Measurements from ENCODE around the gene ADGRG1. TPM values are rescaled to one million over a fixed set of nuclear protein-coding genes. Genes with fewer than 3 reads are reported as not detected.
A peak's percentile ranks its signal among the peaks of the same experiment; 100 is the strongest.

ADGRG1 gene
- total RNA-seq, 1 experiment from 2014 or later: 10.2 TPM

GRCh38 chr16:57608462-57609113, 19.8 kb upstream of the ADGRG1 start:
- TF ChIP-seq CTCF (IDR thresholded peaks at IDR 0.05; ENCODE audit: unreplicated experiment): no peak
- Mint-ChIP-seq H3K4me3 (ENCODE audit: unreplicated experiment) (no peak overlapping the region), H3K27me3 (ENCODE audit: insufficient read depth, unreplicated experiment) (peaks cover 3% of the 10 kb centered on the region), H3K9me3 (ENCODE audit: unreplicated experiment) (no peaks in the 10 kb centered on the region), H3K4me1 (ENCODE audit: insufficient read depth, unreplicated experiment) (peaks cover 13% of the 10 kb centered on the region), H3K27ac (ENCODE audit: low read depth, unreplicated experiment) (no peak overlapping the region), H3K36me3 (ENCODE audit: insufficient read depth, unreplicated experiment) (no peaks in the 10 kb centered on the region)
- ChIA-PET POLR2A (interaction anchor here (1.2 to 1.7 kb wide), 2 partner anchors 9 to 127 kb away, joined by 3 to 5 read pairs; partner anchors contain the start of gene KATNB1), CTCF (interaction anchor here (0.8 to 5.8 kb wide), 6 partner anchors 8 to 128 kb away, joined by 3 to 51 read pairs (median 8); no protein-coding TSS in a partner anchor)
- no TSS peak for BruUV-seq (replicated peaks)
- DNase-seq (ENCODE audit: unreplicated experiment): no peak
- intact Hi-C loops (cut with micrococcal nuclease): no loop called here

DNA sequence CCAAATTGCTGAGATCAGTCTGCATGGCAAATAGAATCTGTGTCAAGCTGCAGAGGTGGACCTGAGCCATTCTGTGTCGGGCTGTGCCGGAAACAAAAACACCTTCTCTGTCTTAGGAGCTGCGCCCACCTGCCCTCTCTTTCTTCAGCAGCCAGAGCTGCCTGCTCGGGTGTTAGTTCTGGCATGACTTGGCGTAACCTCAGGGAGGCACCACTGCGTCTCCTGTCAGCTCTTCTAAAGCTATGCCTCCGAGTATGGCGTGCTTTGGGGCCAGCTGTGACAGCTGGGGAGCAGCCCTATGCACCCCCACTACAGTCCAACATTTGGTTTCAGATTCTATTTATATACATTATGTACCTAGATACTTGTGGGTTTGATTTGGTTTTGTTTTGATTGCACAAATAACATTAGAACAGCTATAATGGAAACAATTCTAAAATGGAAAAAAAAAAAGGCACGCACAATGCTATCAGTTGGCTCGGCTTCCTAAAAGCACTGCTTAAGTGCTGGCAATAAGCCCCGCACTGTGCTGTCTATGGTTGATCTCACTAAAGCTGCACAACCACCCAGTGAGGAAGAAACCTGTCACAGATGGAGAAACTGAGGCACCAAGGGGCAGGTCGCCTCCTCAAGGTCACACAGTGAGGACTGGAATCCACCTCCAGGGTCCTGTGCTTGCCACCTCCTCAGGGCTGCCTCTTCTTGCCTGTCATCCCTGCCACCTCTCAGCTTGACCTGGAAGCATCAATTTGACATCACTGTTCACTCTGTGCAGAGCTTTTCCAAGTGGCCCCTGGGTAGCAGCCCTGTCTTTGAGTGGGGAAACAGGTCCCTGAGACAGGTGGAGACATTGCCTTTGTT, 18.7 kb upstream of the ADGRG1 start:
- DNase-seq (ENCODE audit: unreplicated experiment): no peak
- ChIA-PET POLR2A (interaction anchor here (1.2 to 1.7 kb wide), 2 partner anchors 8 to 126 kb away, joined by 3 to 5 read pairs; partner anchors contain the start of gene KATNB1), CTCF (interaction anchor here (0.9 to 5.8 kb wide), 6 partner anchors 9 to 127 kb away, joined by 4 to 51 read pairs (median 6); no protein-coding TSS in a partner anchor)
- Mint-ChIP-seq H3K36me3 (ENCODE audit: insufficient read depth, unreplicated experiment) (no peaks in the 10 kb centered on the region), H3K4me3 (ENCODE audit: unreplicated experiment) (no peak overlapping the region), H3K27me3 (ENCODE audit: insufficient read depth, unreplicated experiment) (no peaks in the 10 kb centered on the region), H3K9me3 (ENCODE audit: unreplicated experiment) (no peaks in the 10 kb centered on the region), H3K27ac (ENCODE audit: low read depth, unreplicated experiment) (no peak overlapping the region), H3K4me1 (ENCODE audit: insufficient read depth, unreplicated experiment) (peaks cover 13% of the 10 kb centered on the region)
- no TSS peak for BruUV-seq (replicated peaks)
- intact Hi-C loops (cut with micrococcal nuclease): no loop called here
- TF ChIP-seq CTCF (IDR thresholded peaks at IDR 0.05; ENCODE audit: unreplicated experiment): no peak

GRCh38 chr16:57610611-57611010, 17.8 kb upstream of the ADGRG1 start:
- Mint-ChIP-seq H3K27ac (ENCODE audit: low read depth, unreplicated experiment) (no peak overlapping the region), H3K4me3 (ENCODE audit: unreplicated experiment) (peak overlapping the region; percentile 19), H3K36me3 (ENCODE audit: insufficient read depth, unreplicated experiment) (no peaks in the 10 kb centered on the region), H3K27me3 (ENCODE audit: insufficient read depth, unreplicated experiment) (no peaks in the 10 kb centered on the region), H3K4me1 (ENCODE audit: insufficient read depth, unreplicated experiment) (peaks cover 13% of the 10 kb centered on the region), H3K9me3 (ENCODE audit: unreplicated experiment) (no peaks in the 10 kb centered on the region)
- no peak for TF ChIP-seq CTCF (IDR thresholded peaks at IDR 0.05; ENCODE audit: unreplicated experiment)
- DNase-seq (ENCODE audit: unreplicated experiment): no peak
- intact Hi-C loops (cut with micrococcal nuclease): no loop called here
- POLR2A ChIA-PET: interaction anchor here (0.7 kb wide), 1 partner anchor 8 kb away, joined by 3 read pairs; no protein-coding TSS in a partner anchor
- no TSS peak for BruUV-seq (replicated peaks)
- CTCF ChIA-PET: interaction anchor here (0.6 to 5.8 kb wide), 6 partner anchors 10 to 126 kb away, joined by 3 to 51 read pairs (median 6); no protein-coding TSS in a partner anchor

DNA sequence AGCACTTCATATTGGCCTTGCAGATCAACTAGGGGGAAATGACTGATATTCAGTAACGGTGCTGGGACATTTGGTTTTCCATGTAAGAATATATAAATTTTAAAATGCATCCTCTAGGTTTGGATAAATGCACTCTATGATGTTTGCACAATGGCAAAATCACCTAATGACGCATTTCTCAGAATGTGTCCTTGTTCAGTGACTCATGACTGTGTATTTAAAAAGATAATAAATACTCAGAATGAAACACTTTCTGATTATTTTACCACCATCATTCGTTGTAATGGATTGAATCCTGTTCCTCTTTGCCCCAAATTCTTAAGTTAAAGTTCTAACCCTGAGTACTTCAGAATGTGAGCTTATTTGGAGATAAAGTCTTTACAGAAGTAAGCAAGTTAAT, 17.2 kb upstream of the ADGRG1 start:
- Mint-ChIP-seq H3K9me3 (ENCODE audit: unreplicated experiment) (no peaks in the 10 kb centered on the region), H3K27me3 (ENCODE audit: insufficient read depth, unreplicated experiment) (no peaks in the 10 kb centered on the region), H3K4me1 (ENCODE audit: insufficient read depth, unreplicated experiment) (peaks cover 13% of the 10 kb centered on the region), H3K36me3 (ENCODE audit: insufficient read depth, unreplicated experiment) (no peaks in the 10 kb centered on the region), H3K27ac (ENCODE audit: low read depth, unreplicated experiment) (no peak overlapping the region), H3K4me3 (ENCODE audit: unreplicated experiment) (no peak overlapping the region)
- ChIA-PET CTCF (interaction anchor here (1.4 to 5.8 kb wide), 3 partner anchors 11 to 37 kb away, joined by 5 to 51 read pairs (median 27); no protein-coding TSS in a partner anchor), POLR2A (interaction anchor here (0.7 kb wide), 2 partner anchors 9 to 361 kb away, joined by 3 read pairs; no protein-coding TSS in a partner anchor)
- DNase-seq (ENCODE audit: unreplicated experiment): peak; percentile 57
- intact Hi-C loops (cut with micrococcal nuclease): no loop called here
- no TSS peak for BruUV-seq (replicated peaks)
- TF ChIP-seq CTCF (IDR thresholded peaks at IDR 0.05; ENCODE audit: unreplicated experiment): no peak
